Activated naive CD8-positive, alpha-beta T cell treated with anti-CD3 and anti-CD28 coated beads, Interleukin-2, amount 10 ng/mL, durations not matched to agents 7 days and 5 days (primary cell): Measurements from ENCODE around the gene LGI2. TPM values are rescaled to one million over a fixed set of nuclear protein-coding genes. Genes with fewer than 3 reads are reported as not detected.
"Not testable (repeated sequence)": the region's sequence is repeated elsewhere in the genome, so short reads cannot be mapped to it uniquely, and the experiment has no call there.

Experiments
- ATAC-seq: fragments of 150-1000 bp; cut with Tn5 transposase; one replicate; pipeline ENCODE4 v1.10.0; 2021; ENCODE audit warnings: low read depth, moderate library complexity
- POLR2A ChIA-PET: fragments of 350-600 bp; sonication (Branson Sonifier 250); formaldehyde crosslinking; loops from one replicate; lab custom pipeline; 2021; ENCODE audit warnings: antibody characterized with exemption; lab: Charles Lee
- DNase-seq: peaks from one replicate; pipeline ENCODE4 v3.0.0; 2021
- H3K27ac Mint-ChIP-seq: one replicate; pipeline ENCODE4 v1.8.0; 2022; ENCODE audit warnings: mild to moderate bottlenecking, mixed read lengths
- H3K27me3 Mint-ChIP-seq: one replicate; pipeline ENCODE4 v1.8.0; 2022; ENCODE audit warnings: mild to moderate bottlenecking, moderate library complexity, mixed read lengths
- H3K36me3 Mint-ChIP-seq: one replicate; pipeline ENCODE4 v1.8.0; 2021; ENCODE audit warnings: mild to moderate bottlenecking, mixed read lengths
- H3K4me1 Mint-ChIP-seq: one replicate; pipeline ENCODE4 v1.8.0; 2021; ENCODE audit warnings: mixed read lengths
- H3K4me3 Mint-ChIP-seq: one replicate; pipeline ENCODE4 v1.8.0; 2022; ENCODE audit warnings: mild to moderate bottlenecking, moderate library complexity, mixed read lengths
- H3K9me3 Mint-ChIP-seq: one replicate; pipeline ENCODE4 v1.8.0; 2021; ENCODE audit warnings: mixed read lengths
- total RNA-seq, 2 experiments: library from RNA; stranded (reverse); gene quantifications; one replicate each; pipeline ENCODE4 v1.2.3, GENCODE V29; 2021

LGI2 gene
- total RNA-seq, 2 experiments from 2014 or later = not detected

- ATAC-seq = no peak
- Mint-ChIP-seq H3K27me3 (peaks cover 65% of the 10 kb centered on the region), H3K9me3 (peaks cover 6% of the 10 kb centered on the region), H3K4me3 (no peak overlapping the region), H3K4me1 (peaks cover 2% of the 10 kb centered on the region), H3K36me3 (peaks cover 1% of the 10 kb centered on the region), H3K27ac (no peak overlapping the region)
- POLR2A ChIA-PET = no interaction called here
- DNase-seq = no peak
Measured at GRCh38 chr4:25029479-25030276, 1.1 kb downstream of the LGI2 start.

GRCh38 chr4:25028851-25029250 lies 1.9 kb downstream of the LGI2 start:
- ATAC-seq = no peak
- Mint-ChIP-seq H3K27ac (no peak overlapping the region), H3K27me3 (peaks cover 59% of the 10 kb centered on the region), H3K4me1 (peaks cover 2% of the 10 kb centered on the region), H3K36me3 (no peaks in the 10 kb centered on the region), H3K9me3 (peaks cover under 1% of the 10 kb centered on the region), H3K4me3 (no peak overlapping the region)
- POLR2A ChIA-PET = no interaction called here
- no peak for DNase-seq

GRCh38 chr4:25022766-25023165 lies 8.0 kb downstream of the LGI2 start:
- Mint-ChIP-seq H3K4me1 (no peaks in the 10 kb centered on the region), H3K4me3 (no peak overlapping the region), H3K36me3 (no peaks in the 10 kb centered on the region), H3K27ac (no peak overlapping the region), H3K27me3 (peaks cover 20% of the 10 kb centered on the region), H3K9me3 (no peaks in the 10 kb centered on the region)
- ATAC-seq = no peak
- no peak for DNase-seq
- POLR2A ChIA-PET = no interaction called here

GRCh38 chr4:25021216-25021615 lies 9.5 kb downstream of the LGI2 start:
- no peak for ATAC-seq
- no peaks in the 10 kb centered on the region for H3K4me1 Mint-ChIP-seq
- no peaks in the 10 kb centered on the region for H3K9me3 Mint-ChIP-seq
- peaks cover 11% of the 10 kb centered on the region for H3K27me3 Mint-ChIP-seq
- no peak overlapping the region for H3K4me3 Mint-ChIP-seq
- H3K27ac Mint-ChIP-seq = no peak overlapping the region
- no peak for DNase-seq
- H3K36me3 Mint-ChIP-seq = no peaks in the 10 kb centered on the region
- POLR2A ChIA-PET = no interaction called here

- Mint-ChIP-seq H3K9me3 (no peaks in the 10 kb centered on the region), H3K4me1 (no peaks in the 10 kb centered on the region), H3K27me3 (peaks cover 5% of the 10 kb centered on the region), H3K4me3 (no peak overlapping the region), H3K36me3 (no peaks in the 10 kb centered on the region), H3K27ac (no peak overlapping the region)
- DNase-seq (no peak), ATAC-seq (no peak)
- POLR2A ChIA-PET = no interaction called here
Measured at GRCh38 chr4:25020236-25020635, 10.5 kb downstream of the LGI2 start.

GRCh38 chr4:25019501-25019900 lies 11.2 kb downstream of the LGI2 start:
- Mint-ChIP-seq H3K4me1 (no peaks in the 10 kb centered on the region), H3K4me3 (no peak overlapping the region), H3K9me3 (no peaks in the 10 kb centered on the region), H3K36me3 (no peaks in the 10 kb centered on the region), H3K27ac (no peak overlapping the region), H3K27me3 (peaks cover 9% of the 10 kb centered on the region)
- ATAC-seq (no peak), DNase-seq (no peak)
- POLR2A ChIA-PET = no interaction called here

GRCh38 chr4:25015012-25015411 lies 15.7 kb downstream of the LGI2 start:
- POLR2A ChIA-PET = no interaction called here
- ATAC-seq (no peak), DNase-seq (no peak)
- no peaks in the 10 kb centered on the region for H3K4me1 Mint-ChIP-seq
- H3K9me3 Mint-ChIP-seq = no peaks in the 10 kb centered on the region
- H3K27me3 Mint-ChIP-seq = peaks cover 10% of the 10 kb centered on the region
- H3K27ac Mint-ChIP-seq = no peak overlapping the region
- no peaks in the 10 kb centered on the region for H3K36me3 Mint-ChIP-seq
- H3K4me3 Mint-ChIP-seq = no peak overlapping the region

- DNase-seq, H3K4me3 Mint-ChIP-seq, H3K4me1 Mint-ChIP-seq, H3K27me3 Mint-ChIP-seq, ATAC-seq, POLR2A ChIA-PET, H3K9me3 Mint-ChIP-seq, H3K27ac Mint-ChIP-seq, H3K36me3 Mint-ChIP-seq: not testable (repeated sequence)
Measured at GRCh38 chr4:25014662-25014983, 16.1 kb downstream of the LGI2 start.

GRCh38 chr4:25013756-25014661 lies 16.7 kb downstream of the LGI2 start:
- H3K4me3 Mint-ChIP-seq = no peak overlapping the region
- ATAC-seq (no peak), DNase-seq (no peak)
- H3K27ac Mint-ChIP-seq = no peak overlapping the region
- POLR2A ChIA-PET = no interaction called here
- H3K36me3 Mint-ChIP-seq = no peaks in the 10 kb centered on the region
- no peaks in the 10 kb centered on the region for H3K9me3 Mint-ChIP-seq
- peaks cover 10% of the 10 kb centered on the region for H3K27me3 Mint-ChIP-seq
- no peaks in the 10 kb centered on the region for H3K4me1 Mint-ChIP-seq

- Mint-ChIP-seq H3K4me1 (no peaks in the 10 kb centered on the region), H3K9me3 (no peaks in the 10 kb centered on the region), H3K36me3 (no peaks in the 10 kb centered on the region), H3K27me3 (peaks cover 8% of the 10 kb centered on the region), H3K27ac (no peak overlapping the region), H3K4me3 (no peak overlapping the region)
- DNase-seq (no peak), ATAC-seq (no peak)
- POLR2A ChIA-PET = no interaction called here
Measured at GRCh38 chr4:25012655-25013054, 18.1 kb downstream of the LGI2 start.

- H3K4me3 Mint-ChIP-seq = no peak overlapping the region
- H3K27me3 Mint-ChIP-seq = peaks cover 8% of the 10 kb centered on the region
- H3K9me3 Mint-ChIP-seq = no peaks in the 10 kb centered on the region
- POLR2A ChIA-PET = no interaction called here
- DNase-seq (no peak), ATAC-seq (no peak)
- no peaks in the 10 kb centered on the region for H3K36me3 Mint-ChIP-seq
- no peak overlapping the region for H3K27ac Mint-ChIP-seq
- H3K4me1 Mint-ChIP-seq = no peaks in the 10 kb centered on the region
Measured at GRCh38 chr4:25011135-25011866, 19.4 kb downstream of the LGI2 start.

- ATAC-seq = no peak
- no peak overlapping the region for H3K4me3 Mint-ChIP-seq
Measured at GRCh38 chr4:25007598-25007997, 23.1 kb downstream of the LGI2 start.

GRCh38 chr4:25002681-25003080 lies 28.1 kb downstream of the LGI2 start:
- no peaks in the 10 kb centered on the region for H3K9me3 Mint-ChIP-seq
- DNase-seq (no peak), ATAC-seq (no peak)
- H3K4me3 Mint-ChIP-seq = no peak overlapping the region
- POLR2A ChIA-PET = no interaction called here
- peaks cover 15% of the 10 kb centered on the region for H3K27me3 Mint-ChIP-seq
- H3K4me1 Mint-ChIP-seq = peaks cover 3% of the 10 kb centered on the region
- no peaks in the 10 kb centered on the region for H3K36me3 Mint-ChIP-seq
- no peak overlapping the region for H3K27ac Mint-ChIP-seq

More at GRCh38 chr4:25007598-25007997, 23.1 kb downstream of the LGI2 start:
- Mint-ChIP-seq H3K36me3 (no peaks in the 10 kb centered on the region), H3K9me3 (no peaks in the 10 kb centered on the region), H3K27ac (no peak overlapping the region), H3K27me3 (no peaks in the 10 kb centered on the region), H3K4me1 (no peaks in the 10 kb centered on the region)
- DNase-seq = no peak
- POLR2A ChIA-PET = no interaction called here
